ENCODE data around the gene STRIT1.

Gene STRIT1

GRCh38 chr3:155326244-155326643 is 32.8 kb upstream of the STRIT1 start:
- no peak overlapping the region for H3K4me3 ChIP-seq
- DNase-seq (ENCODE audit: low spot score) = no peak
- no peak overlapping the region for H3K27ac ChIP-seq
- TF ChIP-seq CTCF (IDR thresholded peaks at IDR 0.05) = no peak

GRCh38 chr3:155325263-155325835 is 31.9 kb upstream of the STRIT1 start:
- TF ChIP-seq CTCF (IDR thresholded peaks at IDR 0.05) = no peak
- DNase-seq (ENCODE audit: low spot score) = no peak
- no peak overlapping the region for H3K4me3 ChIP-seq
- no peak overlapping the region for H3K27ac ChIP-seq

GRCh38 chr3:155323063-155323666 is 29.7 kb upstream of the STRIT1 start:
- no peak for DNase-seq (ENCODE audit: low spot score)
- Histone ChIP-seq H3K27ac (no peak overlapping the region), H3K4me3 (no peak overlapping the region)
- TF ChIP-seq CTCF (IDR thresholded peaks at IDR 0.05) = no peak

- Histone ChIP-seq H3K27ac (no peak overlapping the region), H3K4me3 (no peak overlapping the region)
- TF ChIP-seq CTCF (IDR thresholded peaks at IDR 0.05) = no peak
- no peak for DNase-seq (ENCODE audit: low spot score)
Observed at GRCh38 chr3:155321418-155321817, 27.9 kb upstream of the STRIT1 start.

GRCh38 chr3:155320934-155321333 is 27.5 kb upstream of the STRIT1 start:
- no peak for TF ChIP-seq CTCF (IDR thresholded peaks at IDR 0.05)
- DNase-seq (ENCODE audit: low spot score) = no peak
- no peak overlapping the region for H3K4me3 ChIP-seq
- no peak overlapping the region for H3K27ac ChIP-seq

- no peak overlapping the region for H3K4me3 ChIP-seq
- no peak for TF ChIP-seq CTCF (IDR thresholded peaks at IDR 0.05)
- no peak overlapping the region for H3K27ac ChIP-seq
- no peak for DNase-seq (ENCODE audit: low spot score)
Observed at GRCh38 chr3:155318740-155319139, 25.3 kb upstream of the STRIT1 start.

- Histone ChIP-seq H3K27ac (no peak overlapping the region), H3K4me3 (no peak overlapping the region)
- TF ChIP-seq CTCF (IDR thresholded peaks at IDR 0.05) = no peak
- DNase-seq (ENCODE audit: low spot score) = no peak
Observed at GRCh38 chr3:155317211-155317610, 23.7 kb upstream of the STRIT1 start.
